ENCODE results near the gene C5orf15.
"Not testable (repeated sequence)": the region's sequence is repeated elsewhere in the genome, so short reads cannot be mapped to it uniquely, and the experiment has no call there.

Gene C5orf15

DNA sequence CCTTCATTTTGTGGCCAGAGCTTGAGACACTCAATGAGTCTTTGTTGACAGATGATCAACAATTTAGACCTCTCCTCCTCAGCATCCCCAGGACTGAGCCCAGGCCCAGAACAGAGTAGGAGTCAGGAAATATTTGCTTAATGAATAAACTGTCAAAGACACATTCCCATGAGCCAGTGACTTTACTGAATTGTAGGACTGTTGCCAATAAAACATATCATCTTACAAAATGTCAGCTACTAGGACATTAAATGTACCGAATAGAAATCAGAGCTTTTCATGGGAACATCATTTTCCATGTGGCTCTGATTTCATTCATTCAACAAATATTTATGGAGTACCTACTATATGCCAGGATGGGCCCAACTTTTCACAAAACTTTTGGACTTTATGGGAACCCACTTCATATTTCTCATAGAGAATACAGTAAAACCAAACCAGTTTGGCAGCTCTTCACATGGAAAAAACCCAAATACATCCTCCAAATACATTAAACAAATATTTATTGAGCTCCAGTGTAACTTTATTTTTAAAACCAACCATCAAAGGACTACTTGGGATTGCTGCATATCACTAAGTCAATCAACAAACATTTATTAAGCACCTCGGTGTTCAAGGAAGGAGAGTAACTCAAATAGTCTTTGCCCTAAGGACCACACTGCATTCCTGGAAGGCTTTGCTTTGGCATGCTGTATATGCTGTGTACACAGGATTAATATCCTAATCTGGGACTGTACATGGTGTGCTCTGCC lies 24.9 kb upstream of the C5orf15 start:
- no peak for DNase-seq

DNA sequence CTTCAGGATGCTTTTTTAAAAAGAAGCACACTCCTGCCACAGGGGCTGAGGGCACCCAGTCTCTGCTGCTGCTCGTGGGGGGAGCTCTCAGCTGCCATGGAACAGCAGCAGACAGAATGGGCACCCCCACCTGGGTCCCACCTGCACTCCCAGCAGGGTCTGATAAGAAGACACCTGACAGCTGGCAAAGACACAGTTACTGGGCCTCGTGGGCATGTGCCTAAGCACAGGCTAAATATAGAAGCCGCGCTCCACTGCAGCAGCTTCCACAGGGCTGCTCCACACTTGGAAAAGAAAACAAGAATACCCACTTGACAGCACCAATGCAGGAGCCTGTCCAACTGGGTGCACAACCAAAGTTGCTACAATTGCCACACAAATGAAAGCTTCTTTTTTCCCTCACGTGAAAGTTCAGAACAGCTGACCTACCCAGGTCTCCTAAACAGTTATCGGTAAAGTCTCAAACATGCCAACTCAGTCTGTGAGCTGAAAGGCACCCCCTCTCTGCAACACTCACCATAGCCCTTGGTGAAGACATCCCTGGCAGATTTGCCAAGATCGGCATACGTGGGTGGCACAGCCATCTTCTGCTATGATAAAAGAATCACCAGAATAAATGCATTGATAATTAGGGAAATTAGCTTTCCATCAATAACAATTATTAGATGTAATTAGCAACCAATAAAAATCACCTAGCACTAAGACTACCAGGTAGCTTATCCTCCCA lies 24.2 kb upstream of the C5orf15 start:
- DNase-seq, result no peak

DNA sequence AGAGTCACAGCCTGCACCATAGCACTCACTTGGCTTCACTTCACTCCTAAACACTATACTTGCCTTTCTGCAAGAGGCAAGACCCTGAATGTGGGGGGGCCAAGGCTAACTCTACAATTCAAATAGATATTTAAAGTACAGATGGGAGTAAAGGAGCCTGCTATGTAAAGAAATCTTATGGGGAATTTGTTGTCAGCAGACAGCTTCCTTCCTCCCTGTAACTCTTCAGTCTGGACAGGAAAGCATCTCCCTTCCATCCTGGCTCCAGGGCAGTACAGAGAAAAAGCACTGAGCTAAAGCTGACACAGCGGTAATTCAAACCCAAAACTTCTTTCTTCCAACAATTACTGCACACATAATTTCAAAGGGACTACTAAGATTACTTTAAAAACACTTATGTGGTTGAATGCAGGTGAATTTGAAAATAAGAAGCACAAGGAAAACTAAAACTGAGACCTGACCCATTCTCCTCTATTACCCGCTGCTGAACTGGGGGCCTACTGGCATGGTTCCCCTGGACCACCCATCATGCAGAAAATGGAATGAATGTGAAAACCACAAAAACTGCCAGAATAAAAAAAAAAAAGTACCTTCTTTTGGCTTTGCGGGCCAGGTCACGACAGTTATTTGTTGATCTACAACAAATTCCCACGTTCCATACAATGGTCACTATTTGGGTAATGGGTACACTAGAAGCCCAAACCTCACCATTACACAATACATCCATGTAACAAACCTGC lies 22.9 kb upstream of the C5orf15 start:
- no peak for DNase-seq

DNA sequence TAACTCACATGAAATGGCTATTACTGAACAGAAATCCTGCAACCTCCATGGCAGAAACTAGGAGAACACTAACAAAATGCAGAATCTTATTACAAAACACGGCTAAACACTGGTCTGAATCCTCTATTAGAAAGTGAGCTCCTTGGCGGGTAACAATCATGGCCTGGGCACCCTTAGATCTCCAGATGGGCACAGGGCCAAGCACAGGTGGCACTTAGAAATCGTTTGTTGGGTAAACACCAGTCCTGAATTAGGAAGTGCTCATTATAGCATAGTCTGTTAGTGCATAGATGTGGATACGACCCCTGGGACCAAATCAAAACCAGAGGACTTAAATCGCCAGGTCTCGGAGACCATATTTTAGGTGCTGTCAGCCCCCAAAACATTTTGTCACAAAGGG lies 22.0 kb upstream of the C5orf15 start:
- DNase-seq, result no peak

DNA sequence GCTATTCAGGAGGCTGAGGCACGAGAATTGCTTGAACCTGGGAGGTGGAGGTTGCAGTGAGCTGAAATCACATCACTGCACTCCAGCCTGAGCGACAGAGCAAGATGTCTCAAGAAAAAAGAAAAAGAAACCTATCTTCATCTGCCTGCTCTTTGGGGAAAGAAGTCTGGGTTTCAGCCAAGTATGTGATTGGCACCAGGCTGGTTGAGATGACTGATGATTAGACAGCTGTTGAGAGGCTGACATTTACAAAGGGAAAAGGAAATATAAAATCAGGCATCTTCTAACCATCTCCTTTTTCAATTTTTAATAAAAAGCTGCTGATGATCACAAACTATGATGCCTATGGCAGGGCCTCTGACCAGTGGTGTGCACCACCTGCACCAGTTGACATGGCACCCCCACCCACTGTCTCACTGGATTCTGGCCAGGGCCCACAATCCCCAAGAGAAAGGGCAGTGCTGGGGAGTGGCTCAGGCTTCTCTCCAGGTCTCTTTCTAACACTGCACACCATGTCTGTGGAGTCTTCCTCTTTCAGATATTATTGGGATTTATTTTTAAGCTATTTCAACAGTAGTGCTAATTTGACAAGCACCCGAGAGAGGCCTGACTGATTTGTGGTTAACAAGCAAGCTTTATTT lies 17.2 kb upstream of the C5orf15 start:
- no peak for DNase-seq

DNA sequence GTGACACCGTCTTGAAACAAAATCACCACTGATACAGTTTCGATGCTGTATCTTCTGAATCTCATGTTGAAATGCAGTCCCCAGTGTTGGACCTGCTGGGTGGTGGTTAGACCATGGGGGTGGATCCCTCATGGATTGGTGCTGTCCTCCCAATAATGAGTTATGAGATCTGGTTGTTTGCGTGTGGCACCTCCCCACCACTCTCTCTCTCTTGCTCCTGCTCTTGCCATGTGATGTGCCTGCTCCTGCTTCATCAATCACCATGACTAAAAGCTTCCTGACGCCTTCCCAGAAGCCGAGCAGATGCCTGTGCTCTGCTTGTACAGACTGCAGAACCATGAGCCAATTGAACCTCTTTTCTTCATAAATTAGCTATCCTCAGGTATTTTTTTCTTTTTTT lies 15.2 kb upstream of the C5orf15 start:
- DNase-seq, result no peak

DNA sequence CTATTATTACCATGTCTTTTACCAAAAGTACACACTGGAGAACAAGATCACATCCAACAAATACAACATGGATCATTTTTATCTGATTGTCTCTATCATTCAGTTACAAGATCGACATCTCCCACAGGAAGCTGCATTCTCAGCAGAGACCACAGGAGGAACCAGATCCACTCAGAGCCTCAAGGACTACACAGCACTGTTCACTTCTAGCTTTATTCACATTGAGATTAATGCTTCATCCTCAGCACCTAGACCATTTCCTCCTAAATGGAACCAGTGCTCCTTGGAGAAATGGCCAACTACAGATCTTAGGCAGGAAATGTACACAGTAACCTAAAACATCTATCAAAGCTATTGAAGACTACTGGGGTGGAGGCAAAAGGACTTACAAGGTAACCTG lies 13.3 kb upstream of the C5orf15 start:
- no peak for DNase-seq

DNA sequence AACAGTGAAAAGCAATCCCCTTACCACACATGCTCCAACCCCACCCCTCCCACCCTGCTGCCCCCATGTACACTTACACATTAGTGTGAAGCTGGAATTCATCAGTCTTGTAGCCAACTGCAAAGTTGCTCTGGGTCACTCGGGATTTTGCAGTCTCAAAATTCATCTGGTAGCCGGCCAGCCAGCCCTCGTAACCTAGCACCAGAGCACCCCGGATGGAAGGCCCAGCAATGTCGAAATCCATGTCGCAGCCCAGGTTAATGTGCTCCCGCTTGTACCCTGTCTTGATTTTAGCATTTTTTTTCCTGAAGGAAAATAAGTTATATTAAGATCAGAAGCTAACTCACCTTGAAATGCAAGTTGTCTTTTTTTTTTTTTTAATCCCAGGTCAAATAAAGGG lies 12.2 kb upstream of the C5orf15 start:
- DNase-seq, result no peak

DNA sequence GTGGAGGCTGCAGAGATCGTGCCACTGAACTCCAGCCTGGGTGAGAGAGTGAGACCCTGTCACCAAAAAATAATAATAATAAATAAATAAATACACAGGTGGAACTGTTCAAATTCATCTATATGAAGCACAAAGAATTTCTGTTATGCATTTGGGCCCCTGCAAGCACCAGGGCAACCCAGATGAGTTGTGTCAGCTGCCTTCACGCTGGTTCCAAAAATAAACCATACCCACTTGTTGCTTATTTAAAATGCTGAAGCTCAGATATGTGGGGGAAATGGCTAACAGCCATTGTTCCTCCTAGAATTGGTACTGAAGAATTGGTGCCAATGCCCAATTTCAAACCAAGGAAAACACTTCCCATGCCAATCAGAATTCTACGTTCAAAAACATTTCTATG lies 10.5 kb upstream of the C5orf15 start:
- DNase-seq, result no peak

DNA sequence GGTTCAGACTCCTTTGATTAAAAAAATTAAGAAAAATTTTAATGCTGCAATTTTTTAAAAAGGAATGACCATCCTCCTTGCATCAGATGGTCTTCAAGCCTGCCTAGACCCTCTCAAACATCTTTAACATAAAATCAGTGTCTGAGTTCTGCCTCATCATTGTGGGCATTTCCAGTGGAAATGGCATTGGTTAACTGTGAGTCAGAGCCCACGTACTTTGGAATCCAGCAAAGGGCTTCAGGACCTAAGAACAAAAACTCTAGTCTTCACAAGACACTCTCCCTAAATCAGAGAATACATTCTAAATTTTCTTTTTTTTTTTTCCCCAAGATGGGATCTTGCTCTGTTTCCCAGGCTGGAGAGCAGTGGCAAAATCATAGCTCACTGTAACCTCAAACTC lies 9.4 kb upstream of the C5orf15 start:
- DNase-seq, result no peak

DNA sequence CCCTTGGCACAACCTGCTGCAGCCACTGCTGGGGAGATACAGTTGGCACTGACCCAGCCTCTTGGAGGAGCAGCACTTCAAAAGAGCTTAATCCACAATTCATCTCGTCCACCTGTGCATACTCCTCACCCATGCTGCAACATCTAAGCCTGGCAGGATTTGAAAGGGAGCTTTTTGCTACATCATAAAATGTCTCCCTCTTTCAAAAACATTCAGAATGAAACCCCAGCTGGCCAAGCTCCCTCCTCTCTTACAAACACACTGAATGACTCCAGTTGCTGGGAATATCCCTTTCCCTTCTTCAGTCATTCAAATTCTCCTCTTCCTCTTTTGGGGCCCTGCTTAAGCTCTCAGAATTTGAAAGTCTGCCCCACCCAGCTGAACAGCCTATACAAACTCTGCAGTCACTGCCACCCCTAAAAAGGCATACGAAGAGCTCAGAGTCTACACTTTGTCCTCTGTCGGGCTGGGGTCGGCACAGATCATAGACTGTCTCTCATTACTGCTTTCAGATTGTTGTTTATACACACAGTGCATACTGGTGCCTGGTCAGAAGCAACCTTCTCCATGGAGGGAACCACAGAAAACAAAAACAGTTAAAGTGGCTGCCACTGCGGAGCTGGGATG lies 8.8 kb upstream of the C5orf15 start:
- no peak for DNase-seq

DNA sequence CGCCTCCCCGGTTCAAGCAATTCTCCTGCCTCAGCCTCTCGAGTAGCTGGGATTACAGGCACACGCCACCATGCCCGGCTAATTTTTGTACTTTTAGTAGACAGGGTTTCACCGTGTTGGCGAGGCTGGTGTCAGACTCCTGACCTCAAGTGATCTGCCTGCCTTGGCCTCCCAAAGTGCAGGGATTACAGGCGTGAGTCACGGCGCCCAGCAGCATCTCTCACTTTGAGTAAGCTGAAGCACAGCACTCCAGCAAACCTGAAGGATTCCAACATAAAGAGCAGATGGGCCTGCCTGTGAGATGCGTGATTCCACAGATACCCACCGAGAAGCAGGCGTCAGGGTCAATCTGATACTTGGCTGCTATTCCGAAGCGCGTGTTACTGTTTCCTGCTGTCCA lies 7.1 kb upstream of the C5orf15 start:
- not testable (repeated sequence) for DNase-seq

DNA sequence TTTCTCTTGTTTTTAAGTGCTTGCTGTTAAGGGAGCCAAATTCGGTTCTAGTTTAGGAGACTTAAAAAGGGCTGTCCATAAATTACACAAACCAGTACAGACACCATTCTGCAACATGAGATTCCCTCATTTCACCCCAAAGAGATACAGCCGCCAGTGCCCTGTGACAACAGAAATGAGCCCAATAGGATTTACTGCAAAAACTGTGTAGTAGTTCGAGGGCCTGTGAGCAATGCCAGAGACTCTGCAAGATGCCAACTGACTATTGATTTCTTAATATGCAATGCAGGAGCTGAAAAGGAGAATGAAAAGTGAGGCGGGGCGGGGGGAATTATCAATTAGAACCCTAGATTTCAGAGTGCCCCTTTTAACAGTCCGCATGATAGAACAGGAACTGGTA lies 5.7 kb upstream of the C5orf15 start:
- no peak for DNase-seq

DNA sequence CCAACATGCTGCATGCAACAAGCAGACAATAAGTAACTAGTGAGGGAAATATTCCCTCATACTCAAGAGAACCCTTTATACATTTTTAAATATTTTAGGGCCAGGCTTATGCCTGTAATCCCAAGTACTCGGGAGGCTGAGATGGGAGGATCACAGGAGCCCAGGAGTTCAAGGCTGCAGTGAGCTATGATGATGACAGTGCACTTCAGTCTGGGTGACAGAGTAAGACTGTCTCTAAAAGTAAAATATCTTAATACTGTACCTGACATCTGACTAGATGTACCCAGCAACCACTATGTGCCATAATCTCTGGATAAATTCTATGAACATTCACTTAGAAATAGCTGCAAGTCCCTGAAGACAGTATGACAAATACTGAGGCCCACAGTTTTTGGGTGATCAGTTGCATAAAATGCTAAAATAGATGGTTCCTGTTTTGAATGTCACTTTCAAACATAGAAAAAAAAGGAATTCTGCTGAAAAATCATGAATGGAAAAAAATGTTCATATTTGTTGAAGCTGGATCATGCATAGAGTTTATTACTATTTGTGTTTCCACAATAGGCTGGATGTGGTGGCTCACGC lies 2.0 kb upstream of the C5orf15 start:
- DNase-seq, result no peak

DNA sequence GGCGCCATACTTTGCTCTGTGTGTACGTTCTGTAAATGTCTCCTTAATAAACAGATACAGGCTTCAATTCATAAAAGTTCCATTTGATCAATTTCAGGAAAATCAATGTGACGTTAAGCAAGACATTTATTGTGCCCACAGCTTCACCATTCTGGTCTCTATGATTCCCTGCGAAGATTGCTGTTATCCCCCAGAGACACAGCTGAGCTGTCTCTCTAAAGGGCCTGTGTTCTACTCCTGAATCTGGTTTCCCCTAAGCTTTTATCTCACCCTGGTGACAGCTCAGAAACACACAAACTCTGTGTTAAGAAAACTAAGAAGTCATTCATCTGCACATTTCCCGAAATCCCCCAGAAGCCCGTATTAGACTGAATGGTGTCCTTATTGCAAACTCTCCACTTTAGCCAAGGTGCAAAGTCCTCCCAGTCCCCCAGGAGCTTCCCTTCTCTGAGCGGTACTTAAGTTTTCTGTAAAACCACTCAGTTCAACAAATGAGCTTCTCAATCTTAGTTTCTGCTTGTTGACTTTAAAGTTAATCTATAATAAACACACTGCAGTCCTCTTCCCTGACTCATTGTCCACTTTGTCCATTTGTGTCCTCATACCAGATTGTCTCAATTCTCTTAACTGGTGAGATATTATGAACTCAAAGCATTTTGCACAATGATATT lies 1.4 kb upstream of the C5orf15 start:
- DNase-seq, result no peak

DNA sequence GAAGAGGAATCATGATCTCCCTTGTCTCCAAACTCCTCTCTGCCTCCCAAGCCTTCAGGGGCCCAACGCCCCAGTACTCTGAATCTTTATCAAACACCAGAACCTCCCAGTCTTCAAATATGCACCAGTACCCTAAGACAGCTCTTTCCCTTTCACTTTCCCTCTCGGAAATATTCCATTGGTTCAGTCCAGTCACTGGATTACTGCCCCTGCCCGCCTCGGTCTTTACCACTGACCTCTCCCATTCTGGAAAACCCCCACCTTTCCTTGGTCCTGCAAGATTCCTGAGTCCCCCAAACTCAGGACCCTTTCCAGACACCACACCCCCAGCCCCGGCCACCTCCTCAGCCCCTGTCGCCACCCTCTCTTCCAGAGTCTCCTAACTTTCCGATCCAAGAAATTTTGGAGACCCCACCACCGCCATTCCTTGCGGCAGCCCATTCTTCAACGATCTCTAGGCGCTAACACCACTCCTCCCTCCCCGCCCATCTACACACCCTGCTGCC lies 674 bp downstream of the C5orf15 start:
- peak; percentile 39 for DNase-seq

DNA sequence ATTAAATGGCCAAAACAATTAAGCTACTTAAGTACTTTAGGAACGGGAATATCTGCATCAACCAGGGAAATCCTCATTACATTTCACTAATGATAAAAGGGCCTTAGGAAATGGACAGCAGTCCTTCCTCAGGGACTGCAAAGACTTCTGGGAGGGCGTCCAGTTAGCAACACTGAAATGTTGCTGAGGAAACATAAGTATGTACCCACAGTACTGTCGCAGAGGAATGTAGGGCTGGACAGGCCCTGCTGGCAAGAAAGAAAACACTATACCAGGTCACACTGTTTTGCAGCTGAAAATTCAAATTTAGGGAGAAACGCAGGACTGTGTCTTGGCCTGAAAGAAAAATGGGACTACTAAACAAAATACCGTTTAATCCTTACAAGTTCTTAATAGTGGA lies 1.3 kb downstream of the C5orf15 start:
- no peak for DNase-seq

DNA sequence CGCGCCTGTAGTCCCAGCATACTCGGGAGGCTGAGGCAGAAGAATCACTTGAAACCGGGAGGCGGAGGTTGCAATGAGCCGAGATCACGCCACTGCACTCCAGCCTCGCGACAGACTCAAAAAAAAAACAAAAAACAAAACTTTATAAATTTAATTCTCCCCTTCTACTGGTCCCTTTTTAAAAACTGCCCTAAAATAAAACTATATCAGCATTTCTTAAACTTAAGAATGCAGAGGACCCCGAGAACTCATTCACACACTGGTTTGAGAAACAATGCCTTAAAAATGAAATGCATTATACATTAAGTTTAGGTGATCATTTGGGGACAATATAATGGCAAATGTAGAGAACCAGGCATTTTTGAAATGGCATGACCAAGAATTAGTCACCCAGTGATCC lies 2.3 kb downstream of the C5orf15 start:
- no peak for DNase-seq

DNA sequence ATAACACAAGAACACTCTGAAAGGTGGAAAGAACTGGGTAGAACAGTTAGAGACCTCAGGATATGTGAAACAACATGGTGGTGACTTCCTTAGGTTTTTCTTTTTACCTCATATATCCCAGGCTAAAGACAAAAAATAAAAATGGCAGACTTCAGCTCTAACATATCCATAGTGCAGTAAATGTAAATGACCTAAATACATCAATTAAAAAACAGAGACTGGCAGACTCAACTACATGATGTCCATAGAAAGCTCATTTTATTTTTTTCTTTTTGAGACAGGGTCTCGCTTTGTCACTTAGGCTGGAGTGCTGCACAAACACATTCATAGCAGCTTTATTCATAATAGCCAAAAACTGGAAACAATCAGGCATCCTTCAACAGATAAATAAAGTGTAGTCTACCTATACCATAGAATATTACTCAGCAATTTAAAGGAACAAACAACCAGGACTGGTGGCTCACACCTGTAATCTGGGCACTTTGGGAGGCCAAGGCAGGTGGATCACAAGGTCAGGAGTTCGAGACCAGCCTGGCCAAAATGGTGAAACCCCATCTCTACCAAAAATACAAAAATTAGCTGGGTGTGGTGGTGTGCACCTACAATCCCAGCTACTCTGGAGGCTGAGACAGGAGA lies 4.8 kb downstream of the C5orf15 start:
- no peak for DNase-seq

DNA sequence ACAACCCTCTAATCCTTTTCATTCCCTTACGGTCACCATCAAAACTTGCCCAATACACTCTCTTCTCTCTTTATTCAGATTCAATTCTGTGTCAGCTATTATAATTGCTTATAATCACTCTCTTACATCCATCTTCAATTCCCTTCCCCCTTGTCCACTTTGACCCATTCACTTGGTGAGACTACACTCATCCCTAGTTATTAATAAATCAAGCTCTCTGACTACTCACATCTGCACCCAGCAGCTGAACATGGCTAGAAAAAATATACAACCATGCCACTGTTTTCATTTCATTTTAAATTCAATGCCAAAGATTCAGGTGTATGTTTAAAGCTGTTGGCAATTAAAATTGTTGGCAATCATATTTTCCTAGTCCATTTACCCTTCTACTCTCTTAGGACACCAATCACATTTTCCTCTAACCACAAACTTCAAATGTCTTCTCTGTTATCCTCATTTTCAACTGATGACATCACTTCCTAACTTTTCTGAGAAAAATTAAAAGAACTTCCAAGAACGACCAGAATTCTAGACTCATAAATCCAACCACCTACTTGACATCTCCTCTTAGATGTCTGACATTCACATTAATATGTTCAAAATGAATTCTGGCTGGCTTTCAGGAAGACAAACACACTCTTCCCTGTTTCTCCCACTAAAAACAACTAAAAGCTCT lies 5.5 kb downstream of the C5orf15 start:
- DNase-seq, result no peak

DNA sequence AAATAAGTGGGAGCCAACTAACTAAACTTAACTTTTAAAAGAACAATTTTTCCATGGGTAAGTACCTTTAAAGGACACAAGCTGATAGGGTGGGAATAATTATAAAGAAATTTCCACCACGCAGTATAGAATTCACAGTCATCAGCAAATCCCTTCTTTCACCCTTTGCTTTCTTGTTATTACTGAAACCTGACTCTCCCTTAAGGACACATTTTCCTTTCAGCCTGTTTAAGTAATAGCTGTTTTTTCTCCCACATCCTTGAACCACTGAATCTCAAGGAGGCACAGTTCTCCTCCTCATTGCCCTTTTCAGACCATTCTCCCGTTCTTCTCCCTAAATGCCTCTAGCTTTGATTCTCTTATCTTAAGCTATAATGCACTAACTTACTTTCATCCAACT lies 6.3 kb downstream of the C5orf15 start:
- DNase-seq, result no peak

All from CD4-positive, alpha-beta T cell treated with Interleukin-10 for 1 hour (primary cell).